ENCODE data around the gene ITPK1. TPM values are rescaled to one million over a fixed set of nuclear protein-coding genes. Genes with fewer than 3 reads are reported as not detected.
A peak's percentile ranks its signal among the peaks of the same experiment; 100 is the strongest.
"Not testable (repeated sequence)": the region's sequence is repeated elsewhere in the genome, so short reads cannot be mapped to it uniquely, and the experiment has no call there.

ITPK1 gene
- total RNA-seq, 1 donor = 25.0 TPM

DNA sequence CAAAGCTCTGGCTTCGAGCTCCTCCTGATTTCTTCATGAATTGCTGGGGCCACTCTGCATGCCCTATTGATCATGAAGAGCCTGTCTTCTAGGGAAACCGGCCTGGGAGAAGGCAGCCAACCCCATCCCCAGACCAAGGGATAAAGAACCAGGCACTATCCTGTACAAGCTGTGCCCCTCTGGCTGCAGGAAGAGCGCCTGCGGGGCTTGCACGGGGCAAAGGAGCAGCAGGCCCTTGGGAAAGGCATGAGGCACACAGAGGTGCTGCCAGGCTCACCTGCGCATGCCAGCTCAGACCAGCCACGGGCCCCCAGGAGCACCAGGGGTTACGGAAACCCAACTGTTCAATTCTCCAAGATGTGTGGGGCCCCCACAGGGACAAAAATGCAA is 2.1 kb downstream of the ITPK1 start:
- TF ChIP-seq CTCF (IDR thresholded peaks at IDR 0.05; ENCODE audit: extremely low read depth, low read depth, low read length) = no peak
- Histone ChIP-seq H3K4me3 (ENCODE audit: insufficient read depth, low read length) (peak overlapping the region; percentile 77), H3K4me2 (ENCODE audit: insufficient read depth, low read length) (peak overlapping the region; percentile 84), H3K9me3 (ENCODE audit: low read depth, low read length) (no peaks in the 10 kb centered on the region), H3K79me2 (ENCODE audit: insufficient read depth, low read length) (peaks cover 11% of the 10 kb centered on the region), H2AFZ (ENCODE audit: low read length) (no peak overlapping the region), H3K27me3 (ENCODE audit: insufficient read depth, low read length) (no peaks in the 10 kb centered on the region), H3K27ac (ENCODE audit: low read depth, low read length) (no peak overlapping the region), H4K20me1 (ENCODE audit: insufficient read depth, low read length) (peaks cover 29% of the 10 kb centered on the region), H3K4me1 (ENCODE audit: insufficient read depth, low read length) (peaks cover 20% of the 10 kb centered on the region), H3K36me3 (ENCODE audit: insufficient read depth, low read length) (no peaks in the 10 kb centered on the region)
- DNase-seq (ENCODE audit: insufficient read length, low spot score, missing footprints) = peak; percentile 66

- Histone ChIP-seq H3K4me1 (ENCODE audit: insufficient read depth, low read length) (peaks cover 20% of the 10 kb centered on the region), H3K79me2 (ENCODE audit: insufficient read depth, low read length) (peaks cover 11% of the 10 kb centered on the region), H3K9me3 (ENCODE audit: low read depth, low read length) (no peaks in the 10 kb centered on the region), H2AFZ (ENCODE audit: low read length) (peak overlapping the region; percentile 25), H3K4me2 (ENCODE audit: insufficient read depth, low read length) (peak overlapping the region; percentile 84), H3K36me3 (ENCODE audit: insufficient read depth, low read length) (no peaks in the 10 kb centered on the region), H3K4me3 (ENCODE audit: insufficient read depth, low read length) (peak overlapping the region; percentile 60), H4K20me1 (ENCODE audit: insufficient read depth, low read length) (peaks cover 29% of the 10 kb centered on the region), H3K27me3 (ENCODE audit: insufficient read depth, low read length) (no peaks in the 10 kb centered on the region), H3K27ac (ENCODE audit: low read depth, low read length) (peak overlapping the region; percentile 35)
- peak; percentile 83 for TF ChIP-seq CTCF (IDR thresholded peaks at IDR 0.05; ENCODE audit: extremely low read depth, low read depth, low read length)
- peak; percentile 95 for DNase-seq (ENCODE audit: insufficient read length, low spot score, missing footprints)
These were observed 2.6 kb downstream of the ITPK1 start for GRCh38 chr14:93112891-93113677.

- H3K4me2 ChIP-seq (ENCODE audit: insufficient read depth, low read length); H3K27ac ChIP-seq (ENCODE audit: low read depth, low read length); H3K4me3 ChIP-seq (ENCODE audit: insufficient read depth, low read length); H3K9me3 ChIP-seq (ENCODE audit: low read depth, low read length); H3K36me3 ChIP-seq (ENCODE audit: insufficient read depth, low read length); DNase-seq (ENCODE audit: insufficient read length, low spot score, missing footprints); H2AFZ ChIP-seq (ENCODE audit: low read length); H3K27me3 ChIP-seq (ENCODE audit: insufficient read depth, low read length): not testable (repeated sequence)
- Histone ChIP-seq H3K4me1 (ENCODE audit: insufficient read depth, low read length) (peaks cover 20% of the 10 kb centered on the region), H4K20me1 (ENCODE audit: insufficient read depth, low read length) (peaks cover 34% of the 10 kb centered on the region), H3K79me2 (ENCODE audit: insufficient read depth, low read length) (peaks cover 18% of the 10 kb centered on the region)
These were observed 4.2 kb downstream of the ITPK1 start for GRCh38 chr14:93111541-93111940.

DNA sequence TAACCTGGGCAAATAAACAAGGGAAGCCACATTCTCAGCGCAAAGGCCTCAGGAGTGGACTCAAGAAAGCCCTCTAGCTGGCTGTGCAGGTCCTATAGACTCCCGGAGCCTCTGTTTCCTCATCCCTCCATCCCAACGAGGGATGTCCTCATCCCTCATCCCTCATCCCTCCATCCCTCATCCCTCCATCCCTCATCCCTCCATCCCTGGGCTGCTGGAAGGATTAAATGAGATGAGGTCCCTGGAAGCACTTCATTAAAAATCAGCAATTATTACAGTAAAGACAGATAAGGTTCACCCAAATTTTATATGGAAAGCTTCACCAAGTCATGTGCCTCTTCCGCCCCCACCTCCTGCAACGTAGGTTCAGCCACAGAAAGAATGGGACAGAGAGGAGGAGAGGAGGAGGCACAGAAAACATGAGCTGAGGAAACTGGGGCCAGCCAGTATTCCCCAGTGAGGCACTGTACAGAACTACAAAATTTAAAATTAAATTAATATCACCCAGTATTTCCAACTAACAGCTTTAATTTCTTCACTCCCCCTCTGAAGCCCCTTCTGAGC is 4.8 kb downstream of the ITPK1 start:
- DNase-seq (ENCODE audit: insufficient read length, low spot score, missing footprints) = peak; percentile 52
- Histone ChIP-seq H3K4me2 (ENCODE audit: insufficient read depth, low read length) (no peak overlapping the region), H4K20me1 (ENCODE audit: insufficient read depth, low read length) (peaks cover 38% of the 10 kb centered on the region), H2AFZ (ENCODE audit: low read length) (no peak overlapping the region), H3K9me3 (ENCODE audit: low read depth, low read length) (no peaks in the 10 kb centered on the region), H3K79me2 (ENCODE audit: insufficient read depth, low read length) (peaks cover 24% of the 10 kb centered on the region), H3K4me3 (ENCODE audit: insufficient read depth, low read length) (no peak overlapping the region), H3K27ac (ENCODE audit: low read depth, low read length) (no peak overlapping the region), H3K4me1 (ENCODE audit: insufficient read depth, low read length) (peaks cover 14% of the 10 kb centered on the region), H3K27me3 (ENCODE audit: insufficient read depth, low read length) (no peaks in the 10 kb centered on the region), H3K36me3 (ENCODE audit: insufficient read depth, low read length) (no peaks in the 10 kb centered on the region)
- no peak for TF ChIP-seq CTCF (IDR thresholded peaks at IDR 0.05; ENCODE audit: extremely low read depth, low read depth, low read length)

Data from osteoblast (primary cell).